Caco-2 (cell line): Measurements from ENCODE around the gene SMIM30. TPM values are rescaled to one million over a fixed set of nuclear protein-coding genes. Genes with fewer than 3 reads are reported as not detected.

ENCODE experiments used
- BruUV-seq: library from RNA; stranded (reverse); fragments of 400-500 nt; replicated peaks from 2 replicates; lab custom pipeline; 2021; lab: Mats Ljungman, UMichigan
- CTCF ChIA-PET: fragments of 300-600 bp; sonication (Branson Sonifier 250); formaldehyde crosslinking; loops from one replicate; lab custom pipeline; 2022; ENCODE audit warnings: antibody characterized with exemption; lab: Charles Lee
- POLR2A ChIA-PET: fragments of 300-600 bp; sonication (Branson Sonifier 250); formaldehyde crosslinking; loops from one replicate; lab custom pipeline; 2022; ENCODE audit warnings: antibody characterized with exemption; lab: Charles Lee
- DNase-seq, 2 experiments: peaks; one replicate each; pipeline versions ENCODE4 v3.0.0 to v3.0.0-alpha.2; 2020 to 2022
- H3K27me3 ChIP-seq: replicated peaks from 2 replicates; pipeline ENCODE4 v1.6.0; 2011; ENCODE audit warnings: low read length; ENCODE audit not compliant: control insufficient read depth, insufficient read depth
- H3K36me3 ChIP-seq: 2 replicates; pipeline ENCODE4 v1.5.1; 2011; ENCODE audit warnings: low read length; ENCODE audit not compliant: control insufficient read depth, insufficient read depth
- H3K4me1 ChIP-seq: fragments of 250-450 bp; sonication (Bioruptor Pico); 2 replicates; pipeline ENCODE4 v1.5.1; 2020; ENCODE audit warnings: mild to moderate bottlenecking
- H3K4me3 ChIP-seq: 2 replicates; pipeline ENCODE4 v1.5.1; 2011; ENCODE audit warnings: low read depth, mild to moderate bottlenecking, control low read depth, low read length
- H3K9me3 ChIP-seq: fragments of 250-450 bp; sonication (Bioruptor Pico); 2 replicates; pipeline ENCODE4 v1.5.1; 2020; ENCODE audit warnings: mild to moderate bottlenecking, moderate library complexity
- H3K27ac Mint-ChIP-seq: one replicate; pipeline ENCODE4 v1.8.0; 2022; ENCODE audit warnings: mixed read lengths; ENCODE audit not compliant: unreplicated experiment
- H3K27me3 Mint-ChIP-seq: one replicate; pipeline ENCODE4 v1.8.0; 2022; ENCODE audit warnings: mixed read lengths; ENCODE audit not compliant: insufficient read depth, unreplicated experiment
- H3K36me3 Mint-ChIP-seq: one replicate; pipeline ENCODE4 v1.8.0; 2022; ENCODE audit warnings: mild to moderate bottlenecking, mixed read lengths; ENCODE audit not compliant: insufficient read depth, unreplicated experiment
- H3K4me1 Mint-ChIP-seq: one replicate; pipeline ENCODE4 v1.8.0; 2022; ENCODE audit warnings: low read depth, mixed read lengths; ENCODE audit not compliant: unreplicated experiment
- H3K4me3 Mint-ChIP-seq: one replicate; pipeline ENCODE4 v1.8.0; 2022; ENCODE audit warnings: mild to moderate bottlenecking, moderate library complexity, mixed read lengths; ENCODE audit not compliant: unreplicated experiment
- H3K9me3 Mint-ChIP-seq: one replicate; pipeline ENCODE4 v1.8.0; 2022; ENCODE audit warnings: mixed read lengths; ENCODE audit not compliant: unreplicated experiment
- intact Hi-C: fragments of 100-400 bp; cut with micrococcal nuclease; formaldehyde crosslinking; loops from one replicate; pipeline ENCODE4 v1.10.0; 2022; ENCODE audit not compliant: unreplicated experiment
- total RNA-seq: library from RNA; stranded (reverse); gene quantifications from 2 replicates; pipeline ENCODE4 v1.2.3, GENCODE V29; 2022
- TF ChIP-seq, protein P1 (sequence below), 2 experiments: fragments of 200-600 bp in 1 of 2; IDR thresholded peaks; 1 replicate in 1 of 2; 2 replicates in 1 of 2; pipeline versions ENCODE4 v1.5.1 to v1.8.0; 2011 to 2022; ENCODE audit warnings: antibody characterized with exemption in 1 of 2, control low read depth in 1 of 2, inconsistent platforms in 1 of 2, low read depth in 1 of 2, low read length in 1 of 2, mild to moderate bottlenecking in 1 of 2, moderate library complexity in 1 of 2; ENCODE audit not compliant: insufficient read depth in 1 of 2, severe bottlenecking in 1 of 2, unreplicated experiment in 1 of 2

The SMIM30 gene
- total RNA-seq, 1 experiment from 2014 or later, result 29.9 TPM

DNA sequence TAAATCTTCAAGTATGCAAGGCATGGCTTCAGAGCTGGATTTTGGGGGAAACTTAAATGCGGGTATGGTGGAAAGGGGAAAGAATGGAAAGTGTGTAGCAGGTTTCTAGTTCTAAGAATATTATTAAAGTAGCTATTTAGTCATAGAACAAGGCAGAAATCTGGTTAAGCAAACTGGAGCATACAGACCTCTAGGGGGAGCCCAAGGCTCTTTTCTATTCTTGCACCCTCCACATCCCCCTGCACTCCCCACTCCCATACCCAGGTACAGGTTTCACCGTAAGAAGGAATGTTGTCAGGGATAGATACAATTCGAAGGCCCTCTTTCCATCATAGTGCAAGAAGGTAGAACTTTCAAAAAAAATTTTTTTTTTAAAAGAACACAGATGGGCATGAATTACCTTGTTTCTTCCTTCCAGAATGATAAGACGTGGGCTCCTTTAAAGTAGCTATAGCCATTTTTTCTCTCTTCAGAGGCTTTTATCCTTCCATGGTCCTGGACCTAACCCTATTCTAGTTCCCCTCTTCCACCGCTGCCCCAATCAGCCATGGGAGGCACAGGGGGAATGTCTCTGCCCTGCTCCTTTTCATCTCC lies 41.5 kb upstream of the SMIM30 start:
- no peaks in the 10 kb centered on the region for H3K36me3 Mint-ChIP-seq

GRCh38 chr7:113158756-113159155 lies 40.4 kb upstream of the SMIM30 start:
- Mint-ChIP-seq H3K36me3 (no peaks in the 10 kb centered on the region), H3K9me3 (no peaks in the 10 kb centered on the region), H3K27ac (no peak overlapping the region), H3K4me1 (no peaks in the 10 kb centered on the region), H3K4me3 (no peak overlapping the region), H3K27me3 (peaks cover 3% of the 10 kb centered on the region)
- H3K9me3 ChIP-seq, result no peaks in the 10 kb centered on the region
- H3K4me1 ChIP-seq, result no peaks in the 10 kb centered on the region
- ChIA-PET POLR2A (no interaction called here), CTCF (interaction anchor here (2.7 kb wide), 1 partner anchor 130 kb away, joined by 40 read pairs; no protein-coding TSS in a partner anchor)
- H3K36me3 ChIP-seq, result no peaks in the 10 kb centered on the region
- TF ChIP-seq, protein P1, sequence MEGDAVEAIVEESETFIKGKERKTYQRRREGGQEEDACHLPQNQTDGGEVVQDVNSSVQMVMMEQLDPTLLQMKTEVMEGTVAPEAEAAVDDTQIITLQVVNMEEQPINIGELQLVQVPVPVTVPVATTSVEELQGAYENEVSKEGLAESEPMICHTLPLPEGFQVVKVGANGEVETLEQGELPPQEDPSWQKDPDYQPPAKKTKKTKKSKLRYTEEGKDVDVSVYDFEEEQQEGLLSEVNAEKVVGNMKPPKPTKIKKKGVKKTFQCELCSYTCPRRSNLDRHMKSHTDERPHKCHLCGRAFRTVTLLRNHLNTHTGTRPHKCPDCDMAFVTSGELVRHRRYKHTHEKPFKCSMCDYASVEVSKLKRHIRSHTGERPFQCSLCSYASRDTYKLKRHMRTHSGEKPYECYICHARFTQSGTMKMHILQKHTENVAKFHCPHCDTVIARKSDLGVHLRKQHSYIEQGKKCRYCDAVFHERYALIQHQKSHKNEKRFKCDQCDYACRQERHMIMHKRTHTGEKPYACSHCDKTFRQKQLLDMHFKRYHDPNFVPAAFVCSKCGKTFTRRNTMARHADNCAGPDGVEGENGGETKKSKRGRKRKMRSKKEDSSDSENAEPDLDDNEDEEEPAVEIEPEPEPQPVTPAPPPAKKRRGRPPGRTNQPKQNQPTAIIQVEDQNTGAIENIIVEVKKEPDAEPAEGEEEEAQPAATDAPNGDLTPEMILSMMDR (IDR thresholded peaks at IDR 0.05; ENCODE audit: insufficient read depth in 1 of 2, low read depth in 1 of 2, low read length in 1 of 2, severe bottlenecking in 1 of 2, unreplicated experiment in 1 of 2), result no peak
- DNase-seq, result no peak
- H3K4me3 ChIP-seq, result no peak overlapping the region
- intact Hi-C loops, result loop anchor here (1.0 to 5.0 kb wide), 3 partner anchors 131 to 539 kb away; no protein-coding TSS in a partner anchor
- no peaks in the 10 kb centered on the region for H3K27me3 ChIP-seq
- BruUV-seq, result no TSS peak

More for the DNA sequence above, 41.5 kb upstream of the SMIM30 start:
- H3K36me3 ChIP-seq, result no peaks in the 10 kb centered on the region
- no peaks in the 10 kb centered on the region for H3K27me3 ChIP-seq
- Mint-ChIP-seq H3K4me1 (no peaks in the 10 kb centered on the region), H3K4me3 (no peak overlapping the region), H3K9me3 (no peaks in the 10 kb centered on the region), H3K27me3 (peaks cover 2% of the 10 kb centered on the region), H3K27ac (no peak overlapping the region)
- H3K4me3 ChIP-seq, result no peak overlapping the region
- TF ChIP-seq, protein P1 (IDR thresholded peaks at IDR 0.05; ENCODE audit: insufficient read depth in 1 of 2, low read depth in 1 of 2, low read length in 1 of 2, severe bottlenecking in 1 of 2, unreplicated experiment in 1 of 2), result peak; percentile 76 to 80
- H3K9me3 ChIP-seq, result no peaks in the 10 kb centered on the region
- no TSS peak for BruUV-seq
- ChIA-PET CTCF (interaction anchor here (0.6 to 2.7 kb wide), 6 partner anchors 124 to 267 kb away, joined by 3 to 40 read pairs (median 4); no protein-coding TSS in a partner anchor), POLR2A (no interaction called here)
- peak; percentile 44 to 46 for DNase-seq
- H3K4me1 ChIP-seq, result no peaks in the 10 kb centered on the region
- intact Hi-C loops, result loop anchor here (1.0 to 5.0 kb wide), 3 partner anchors 129 to 537 kb away; no protein-coding TSS in a partner anchor

GRCh38 chr7:113154117-113154516 lies 35.8 kb upstream of the SMIM30 start:
- BruUV-seq, result no TSS peak
- CTCF ChIA-PET, result no interaction called here
- TF ChIP-seq, protein P1 (IDR thresholded peaks at IDR 0.05; ENCODE audit: insufficient read depth in 1 of 2, low read depth in 1 of 2, low read length in 1 of 2, severe bottlenecking in 1 of 2, unreplicated experiment in 1 of 2), result no peak
- Histone ChIP-seq H3K36me3 (no peaks in the 10 kb centered on the region), H3K9me3 (no peaks in the 10 kb centered on the region), H3K4me3 (no peak overlapping the region), H3K4me1 (no peaks in the 10 kb centered on the region), H3K27me3 (no peaks in the 10 kb centered on the region)
- Mint-ChIP-seq H3K4me3 (no peak overlapping the region), H3K27me3 (peaks cover 5% of the 10 kb centered on the region), H3K36me3 (no peaks in the 10 kb centered on the region), H3K9me3 (no peaks in the 10 kb centered on the region), H3K27ac (no peak overlapping the region), H3K4me1 (no peaks in the 10 kb centered on the region)
- intact Hi-C loops, result no loop called here
- DNase-seq, result no peak
- POLR2A ChIA-PET, result no interaction called here
